HEK293 (cell line): ENCODE data around the gene ETS2.

ENCODE experiments used
- GLIS1 ChIP-seq: fragments of 450-650 bp; formaldehyde crosslinking; IDR thresholded peaks from 2 replicates; pipeline ENCODE4 v1.5.1; 2016; ENCODE audit warnings: missing biosample characterization, missing genetic modification characterization
- KLF9 ChIP-seq: fragments of 450-650 bp; formaldehyde crosslinking; IDR thresholded peaks from 2 replicates; pipeline ENCODE4 v1.5.1; 2016; ENCODE audit warnings: missing biosample characterization, missing genetic modification characterization, low read depth
- REPIN1 ChIP-seq: fragments of 450-650 bp; formaldehyde crosslinking; IDR thresholded peaks from 2 replicates; pipeline ENCODE4 v1.5.1; 2017; ENCODE audit warnings: missing biosample characterization, missing genetic modification characterization, low read depth
- TRIM28 ChIP-seq: IDR thresholded peaks from 2 replicates; pipeline ENCODE4 v1.6.1; 2011; ENCODE audit warnings: low read length, control low read depth, borderline replicate concordance
- WT1 ChIP-seq: fragments of 450-650 bp; formaldehyde crosslinking; IDR thresholded peaks from 2 replicates; pipeline ENCODE4 v1.5.1; 2016; ENCODE audit warnings: missing biosample characterization, missing genetic modification characterization
- ZNF184 ChIP-seq: fragments of 450-650 bp; IDR thresholded peaks from 2 replicates; pipeline ENCODE4 v1.5.1; 2018; ENCODE audit warnings: missing biosample characterization, mild to moderate bottlenecking, missing genetic modification characterization
- ZNF2 ChIP-seq: fragments of 450-650 bp; formaldehyde crosslinking; IDR thresholded peaks from 2 replicates; pipeline ENCODE4 v1.5.1; 2016; ENCODE audit warnings: missing biosample characterization, missing genetic modification characterization
- ZNF24 ChIP-seq: fragments of 450-650 bp; formaldehyde crosslinking; IDR thresholded peaks from 2 replicates; pipeline ENCODE4 v1.5.1; 2016; ENCODE audit warnings: missing biosample characterization, missing genetic modification characterization
- ZNF324 ChIP-seq: fragments of 450-650 bp; formaldehyde crosslinking; IDR thresholded peaks from 2 replicates; pipeline ENCODE4 v1.5.1; 2016; ENCODE audit warnings: missing biosample characterization, missing genetic modification characterization
- ZNF366 ChIP-seq: fragments of 450-650 bp; formaldehyde crosslinking; conservative IDR thresholded peaks from 2 replicates; pipeline ENCODE4 v1.5.1; 2016; ENCODE audit warnings: missing biosample characterization, missing genetic modification characterization
- ZNF394 ChIP-seq: fragments of 450-650 bp; formaldehyde crosslinking; IDR thresholded peaks from 2 replicates; pipeline ENCODE4 v1.5.1; 2016; ENCODE audit warnings: missing biosample characterization, missing genetic modification characterization, mild to moderate bottlenecking, moderate library complexity, borderline replicate concordance
- ZNF544 ChIP-seq: fragments of 450-650 bp; formaldehyde crosslinking; IDR thresholded peaks from 2 replicates; pipeline ENCODE4 v1.5.0; 2017; ENCODE audit warnings: missing biosample characterization, missing genetic modification characterization
- ZNF670 ChIP-seq: fragments of 450-650 bp; formaldehyde crosslinking; IDR thresholded peaks from 2 replicates; pipeline ENCODE4 v1.5.1; 2016; ENCODE audit warnings: missing biosample characterization, missing genetic modification characterization, low read depth
- ZNF677 ChIP-seq: fragments of 450-650 bp; IDR thresholded peaks from 2 replicates; pipeline ENCODE4 v1.5.0; 2018; ENCODE audit warnings: missing biosample characterization, mild to moderate bottlenecking, missing genetic modification characterization, moderate library complexity
- ZNF76 ChIP-seq: fragments of 450-650 bp; formaldehyde crosslinking; IDR thresholded peaks from 2 replicates; pipeline ENCODE4; 2016; ENCODE audit warnings: low read depth, missing biosample characterization, missing genetic modification characterization, borderline replicate concordance
- TF ChIP-seq, protein P1 (sequence below): fragments of 450-650 bp; formaldehyde crosslinking; IDR thresholded peaks from 2 replicates; pipeline ENCODE4 v1.5.1; 2016; ENCODE audit warnings: missing biosample characterization, missing genetic modification characterization
- TF ChIP-seq, protein P2 (sequence below): fragments of 450-650 bp; formaldehyde crosslinking; IDR thresholded peaks from 2 replicates; pipeline ENCODE4 v1.5.1; 2016; ENCODE audit warnings: missing biosample characterization, missing genetic modification characterization
- TF ChIP-seq, protein P3 (sequence below): fragments of 450-650 bp; formaldehyde crosslinking; IDR thresholded peaks from 2 replicates; pipeline ENCODE4 v1.5.1; 2016; ENCODE audit warnings: missing biosample characterization, missing genetic modification characterization
- TF ChIP-seq, protein P4 (sequence below): fragments of 450-650 bp; formaldehyde crosslinking; IDR thresholded peaks from 2 replicates; pipeline ENCODE4 v1.5.1; 2016; ENCODE audit warnings: missing biosample characterization, missing genetic modification characterization

Gene ETS2

DNA sequence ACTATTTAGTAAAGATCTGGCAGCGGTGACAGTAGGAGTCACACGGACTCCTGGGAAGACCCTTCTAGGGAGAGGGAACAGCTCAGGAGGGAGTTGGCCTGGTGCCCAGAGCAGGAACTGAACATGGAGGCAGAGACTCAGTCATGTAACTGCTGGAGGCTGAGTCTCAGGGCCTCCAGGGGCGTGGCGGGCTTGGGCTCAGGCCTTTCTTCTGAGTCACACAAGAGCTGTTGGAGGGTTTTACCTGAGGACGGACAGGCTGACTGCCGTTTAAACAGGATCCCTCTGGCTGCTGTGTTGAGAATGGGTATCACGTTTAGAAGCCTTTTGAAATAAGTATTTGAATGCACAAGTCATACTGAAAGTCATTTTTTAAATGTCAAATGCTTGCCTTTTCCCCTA lies 7.2 kb upstream of the ETS2 start (continued):
- TF ChIP-seq, protein P1, sequence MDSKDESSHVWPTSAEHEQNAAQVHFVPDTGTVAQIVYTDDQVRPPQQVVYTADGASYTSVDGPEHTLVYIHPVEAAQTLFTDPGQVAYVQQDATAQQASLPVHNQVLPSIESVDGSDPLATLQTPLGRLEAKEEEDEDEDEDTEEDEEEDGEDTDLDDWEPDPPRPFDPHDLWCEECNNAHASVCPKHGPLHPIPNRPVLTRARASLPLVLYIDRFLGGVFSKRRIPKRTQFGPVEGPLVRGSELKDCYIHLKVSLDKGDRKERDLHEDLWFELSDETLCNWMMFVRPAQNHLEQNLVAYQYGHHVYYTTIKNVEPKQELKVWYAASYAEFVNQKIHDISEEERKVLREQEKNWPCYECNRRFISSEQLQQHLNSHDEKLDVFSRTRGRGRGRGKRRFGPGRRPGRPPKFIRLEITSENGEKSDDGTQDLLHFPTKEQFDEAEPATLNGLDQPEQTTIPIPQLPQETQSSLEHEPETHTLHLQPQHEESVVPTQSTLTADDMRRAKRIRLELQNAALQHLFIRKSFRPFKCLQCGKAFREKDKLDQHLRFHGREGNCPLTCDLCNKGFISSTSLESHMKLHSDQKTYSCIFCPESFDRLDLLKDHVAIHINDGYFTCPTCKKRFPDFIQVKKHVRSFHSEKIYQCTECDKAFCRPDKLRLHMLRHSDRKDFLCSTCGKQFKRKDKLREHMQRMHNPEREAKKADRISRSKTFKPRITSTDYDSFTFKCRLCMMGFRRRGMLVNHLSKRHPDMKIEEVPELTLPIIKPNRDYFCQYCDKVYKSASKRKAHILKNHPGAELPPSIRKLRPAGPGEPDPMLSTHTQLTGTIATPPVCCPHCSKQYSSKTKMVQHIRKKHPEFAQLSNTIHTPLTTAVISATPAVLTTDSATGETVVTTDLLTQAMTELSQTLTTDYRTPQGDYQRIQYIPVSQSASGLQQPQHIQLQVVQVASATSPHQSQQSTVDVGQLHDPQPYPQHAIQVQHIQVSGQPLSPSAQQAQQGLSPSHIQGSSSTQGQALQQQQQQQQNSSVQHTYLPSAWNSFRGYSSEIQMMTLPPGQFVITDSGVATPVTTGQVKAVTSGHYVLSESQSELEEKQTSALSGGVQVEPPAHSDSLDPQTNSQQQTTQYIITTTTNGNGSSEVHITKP (tag by site-specific recombination) = peak; percentile 31; the same call in 1 of the 2 replicates
- peak; percentile 58; the same call in 1 of the 2 replicates for TF ChIP-seq ZNF76 (tag by site-specific recombination)
- TF ChIP-seq ZNF324 (tag by site-specific recombination) = peak; percentile 53; the same call in 1 of the 2 replicates
- TF ChIP-seq, protein P2, sequence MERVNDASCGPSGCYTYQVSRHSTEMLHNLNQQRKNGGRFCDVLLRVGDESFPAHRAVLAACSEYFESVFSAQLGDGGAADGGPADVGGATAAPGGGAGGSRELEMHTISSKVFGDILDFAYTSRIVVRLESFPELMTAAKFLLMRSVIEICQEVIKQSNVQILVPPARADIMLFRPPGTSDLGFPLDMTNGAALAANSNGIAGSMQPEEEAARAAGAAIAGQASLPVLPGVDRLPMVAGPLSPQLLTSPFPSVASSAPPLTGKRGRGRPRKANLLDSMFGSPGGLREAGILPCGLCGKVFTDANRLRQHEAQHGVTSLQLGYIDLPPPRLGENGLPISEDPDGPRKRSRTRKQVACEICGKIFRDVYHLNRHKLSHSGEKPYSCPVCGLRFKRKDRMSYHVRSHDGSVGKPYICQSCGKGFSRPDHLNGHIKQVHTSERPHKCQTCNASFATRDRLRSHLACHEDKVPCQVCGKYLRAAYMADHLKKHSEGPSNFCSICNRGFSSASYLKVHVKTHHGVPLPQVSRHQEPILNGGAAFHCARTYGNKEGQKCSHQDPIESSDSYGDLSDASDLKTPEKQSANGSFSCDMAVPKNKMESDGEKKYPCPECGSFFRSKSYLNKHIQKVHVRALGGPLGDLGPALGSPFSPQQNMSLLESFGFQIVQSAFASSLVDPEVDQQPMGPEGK (tag by site-specific recombination) = peak; percentile 49; the same call in 1 of the 2 replicates
- peak; percentile 80; the same call in 1 of the 2 replicates for TF ChIP-seq ZNF184 (tag by site-specific recombination)
- no peak for TF ChIP-seq ZNF670 (tag by site-specific recombination)
- peak; percentile 86 for TF ChIP-seq KLF9
- TF ChIP-seq ZNF544 (tag by site-specific recombination) = 0 out of 2 replicates have a peak, but pooled peaks have one; percentile 36
- TF ChIP-seq, protein P3, sequence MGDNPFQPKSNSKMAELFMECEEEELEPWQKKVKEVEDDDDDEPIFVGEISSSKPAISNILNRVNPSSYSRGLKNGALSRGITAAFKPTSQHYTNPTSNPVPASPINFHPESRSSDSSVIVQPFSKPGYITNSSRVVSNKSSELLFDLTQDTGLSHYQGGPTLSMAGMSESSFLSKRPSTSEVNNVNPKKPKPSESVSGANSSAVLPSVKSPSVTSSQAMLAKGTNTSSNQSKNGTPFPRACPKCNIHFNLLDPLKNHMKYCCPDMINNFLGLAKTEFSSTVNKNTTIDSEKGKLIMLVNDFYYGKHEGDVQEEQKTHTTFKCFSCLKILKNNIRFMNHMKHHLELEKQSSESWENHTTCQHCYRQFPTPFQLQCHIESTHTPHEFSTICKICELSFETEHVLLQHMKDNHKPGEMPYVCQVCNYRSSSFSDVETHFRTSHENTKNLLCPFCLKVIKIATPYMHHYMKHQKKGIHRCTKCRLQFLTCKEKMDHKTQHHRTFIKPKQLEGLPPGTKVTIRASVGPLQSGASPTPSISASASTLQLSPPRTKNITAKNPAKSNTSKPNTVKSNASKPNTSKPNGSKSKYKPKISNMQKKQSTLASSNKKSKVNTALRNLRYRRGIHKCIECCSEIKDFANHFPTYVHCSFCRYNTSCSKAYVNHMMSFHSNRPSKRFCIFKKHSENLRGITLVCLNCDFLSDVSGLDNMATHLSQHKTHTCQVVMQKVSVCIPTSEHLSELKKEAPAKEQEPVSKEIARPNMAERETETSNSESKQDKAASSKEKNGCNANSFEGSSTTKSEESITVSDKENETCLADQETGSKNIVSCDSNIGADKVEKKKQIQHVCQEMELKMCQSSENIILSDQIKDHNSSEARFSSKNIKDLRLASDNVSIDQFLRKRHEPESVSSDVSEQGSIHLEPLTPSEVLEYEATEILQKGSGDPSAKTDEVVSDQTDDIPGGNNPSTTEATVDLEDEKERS (tag by site-specific recombination) = no peak
- TF ChIP-seq REPIN1 (tag by site-specific recombination) = no peak
- peak; percentile 30; the same call in 1 of the 2 replicates for TF ChIP-seq ZNF394 (tag by site-specific recombination)
- TF ChIP-seq, protein P4, sequence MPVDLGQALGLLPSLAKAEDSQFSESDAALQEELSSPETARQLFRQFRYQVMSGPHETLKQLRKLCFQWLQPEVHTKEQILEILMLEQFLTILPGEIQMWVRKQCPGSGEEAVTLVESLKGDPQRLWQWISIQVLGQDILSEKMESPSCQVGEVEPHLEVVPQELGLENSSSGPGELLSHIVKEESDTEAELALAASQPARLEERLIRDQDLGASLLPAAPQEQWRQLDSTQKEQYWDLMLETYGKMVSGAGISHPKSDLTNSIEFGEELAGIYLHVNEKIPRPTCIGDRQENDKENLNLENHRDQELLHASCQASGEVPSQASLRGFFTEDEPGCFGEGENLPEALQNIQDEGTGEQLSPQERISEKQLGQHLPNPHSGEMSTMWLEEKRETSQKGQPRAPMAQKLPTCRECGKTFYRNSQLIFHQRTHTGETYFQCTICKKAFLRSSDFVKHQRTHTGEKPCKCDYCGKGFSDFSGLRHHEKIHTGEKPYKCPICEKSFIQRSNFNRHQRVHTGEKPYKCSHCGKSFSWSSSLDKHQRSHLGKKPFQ = peak; percentile 34; the same call in 1 of the 2 replicates
- TF ChIP-seq ZNF677 (tag by site-specific recombination) = peak; percentile 24; the same call in 1 of the 2 replicates
- peak; percentile 93 for TF ChIP-seq GLIS1 (tag by site-specific recombination)
- no peak for TF ChIP-seq ZNF2 (tag by site-specific recombination)
- no peak for TF ChIP-seq ZNF24 (tag by site-specific recombination)
- peak; percentile 28; the same call in 1 of the 2 replicates for TF ChIP-seq TRIM28
- TF ChIP-seq WT1 (tag by site-specific recombination) = 0 out of 2 replicates have a peak, but pooled peaks have one; percentile 18
- TF ChIP-seq ZNF366 (tag by site-specific recombination) = 0 out of 2 replicates have a peak, but pooled peaks have one; percentile 30
